HEK293 (cell line): ENCODE data around the gene SPARC.

Source experiments
- CTCF ChIA-PET: fragments of 350-600 bp; formaldehyde crosslinking; extraction: SDS; loops from one replicate; lab custom pipeline; 2021; ENCODE audit warnings: antibody characterized with exemption; lab: Yijun Ruan, JAX
- POLR2A ChIA-PET: fragments of 300-600 bp; formaldehyde crosslinking; extraction: SDS; loops from one replicate; lab custom pipeline; 2020; ENCODE audit warnings: antibody characterized with exemption, inconsistent platforms; lab: Yijun Ruan, JAX
- H3K27ac ChIP-seq: fragments of 200-500 bp; sonication (Bioruptor generic); 2 replicates; pipeline ENCODE4 v1.5.1; 2014; ENCODE audit warnings: low read depth, low read length, control low read depth, inconsistent platforms; ENCODE audit errors: extremely low read depth
- H3K36me3 ChIP-seq, 2 experiments: fragments of 200-500 bp in 1 of 2; sonication (Bioruptor generic) in 1 of 2; 1 replicate in 1 of 2; 2 replicates in 1 of 2; pipeline ENCODE4 v1.5.1; 2014 to 2017; ENCODE audit warnings: inconsistent platforms in 2 of 2, low read length in 2 of 2; ENCODE audit not compliant: control insufficient read depth in 2 of 2, insufficient read depth in 1 of 2
- H3K4me1 ChIP-seq: fragments of 200-500 bp; sonication (Bioruptor generic); 2 replicates; pipeline ENCODE4 v1.5.1; 2014; ENCODE audit warnings: mild to moderate bottlenecking, low read length, inconsistent platforms; ENCODE audit not compliant: control insufficient read depth, insufficient read depth
- H3K4me3 ChIP-seq: 2 replicates; pipeline ENCODE4 v1.5.1; 2011; ENCODE audit warnings: low read depth, mild to moderate bottlenecking, control low read depth, low read length, moderate library complexity
- H3K9me3 ChIP-seq: fragments of 200-500 bp; sonication (Bioruptor generic); 2 replicates; pipeline ENCODE4 v1.5.1; 2014; ENCODE audit warnings: low read depth, low read length, inconsistent platforms; ENCODE audit not compliant: control insufficient read depth, insufficient read depth
- EGR2 ChIP-seq: fragments of 450-650 bp; formaldehyde crosslinking; IDR thresholded peaks from 2 replicates; pipeline ENCODE4 v1.5.1; 2016; ENCODE audit warnings: low read depth, missing biosample characterization, missing genetic modification characterization
- GLIS1 ChIP-seq: fragments of 450-650 bp; formaldehyde crosslinking; IDR thresholded peaks from 2 replicates; pipeline ENCODE4 v1.5.1; 2016; ENCODE audit warnings: missing biosample characterization, missing genetic modification characterization
- PRDM1 ChIP-seq: fragments of 450-650 bp; formaldehyde crosslinking; IDR thresholded peaks from 2 replicates; pipeline ENCODE4; 2016; ENCODE audit warnings: missing biosample characterization, missing genetic modification characterization
- ZNF121 ChIP-seq: fragments of 450-650 bp; formaldehyde crosslinking; IDR thresholded peaks from 2 replicates; pipeline ENCODE4 v1.5.1; 2016; ENCODE audit warnings: missing biosample characterization, missing genetic modification characterization
- ZNF426 ChIP-seq: fragments of 450-650 bp; formaldehyde crosslinking; IDR thresholded peaks from 2 replicates; pipeline ENCODE4 v1.5.1; 2017; ENCODE audit warnings: missing biosample characterization, missing genetic modification characterization, mild to moderate bottlenecking, inconsistent platforms, moderate library complexity
- ZNF558 ChIP-seq: fragments of 450-650 bp; formaldehyde crosslinking; IDR thresholded peaks from 2 replicates; pipeline ENCODE4 v1.5.1; 2016; ENCODE audit warnings: missing biosample characterization, missing genetic modification characterization
- ZSCAN30 ChIP-seq: fragments of 450-650 bp; IDR thresholded peaks from 2 replicates; pipeline ENCODE4 v1.5.1; 2018; ENCODE audit warnings: missing biosample characterization, mild to moderate bottlenecking, missing genetic modification characterization, moderate library complexity
- TF ChIP-seq, protein P1 (sequence below): fragments of 450-650 bp; formaldehyde crosslinking; IDR thresholded peaks from 2 replicates; pipeline ENCODE4 v1.5.0; 2017; ENCODE audit warnings: missing biosample characterization, missing genetic modification characterization, borderline replicate concordance
- TF ChIP-seq, protein P2 (sequence below): fragments of 450-650 bp; formaldehyde crosslinking; IDR thresholded peaks from 2 replicates; pipeline ENCODE4 v1.5.1; 2016; ENCODE audit warnings: missing biosample characterization, missing genetic modification characterization
- TF ChIP-seq, protein P3 (sequence below): fragments of 450-650 bp; formaldehyde crosslinking; IDR thresholded peaks from 2 replicates; pipeline ENCODE4 v1.5.1; 2016; ENCODE audit warnings: missing biosample characterization, missing genetic modification characterization
- TF ChIP-seq, protein P4 (sequence below): fragments of 450-650 bp; formaldehyde crosslinking; IDR thresholded peaks from 2 replicates; pipeline ENCODE4 v1.5.1; 2016; ENCODE audit warnings: missing biosample characterization, missing genetic modification characterization, low read depth
- TF ChIP-seq, protein P5 (sequence below): fragments of 450-650 bp; formaldehyde crosslinking; IDR thresholded peaks from 2 replicates; pipeline ENCODE4 v1.5.1; 2016; ENCODE audit warnings: missing biosample characterization, missing genetic modification characterization
- TF ChIP-seq, protein P6 (sequence below): fragments of 450-650 bp; formaldehyde crosslinking; IDR thresholded peaks from 2 replicates; pipeline ENCODE4 v1.5.1; 2016; ENCODE audit warnings: missing biosample characterization, missing genetic modification characterization

Gene SPARC

DNA sequence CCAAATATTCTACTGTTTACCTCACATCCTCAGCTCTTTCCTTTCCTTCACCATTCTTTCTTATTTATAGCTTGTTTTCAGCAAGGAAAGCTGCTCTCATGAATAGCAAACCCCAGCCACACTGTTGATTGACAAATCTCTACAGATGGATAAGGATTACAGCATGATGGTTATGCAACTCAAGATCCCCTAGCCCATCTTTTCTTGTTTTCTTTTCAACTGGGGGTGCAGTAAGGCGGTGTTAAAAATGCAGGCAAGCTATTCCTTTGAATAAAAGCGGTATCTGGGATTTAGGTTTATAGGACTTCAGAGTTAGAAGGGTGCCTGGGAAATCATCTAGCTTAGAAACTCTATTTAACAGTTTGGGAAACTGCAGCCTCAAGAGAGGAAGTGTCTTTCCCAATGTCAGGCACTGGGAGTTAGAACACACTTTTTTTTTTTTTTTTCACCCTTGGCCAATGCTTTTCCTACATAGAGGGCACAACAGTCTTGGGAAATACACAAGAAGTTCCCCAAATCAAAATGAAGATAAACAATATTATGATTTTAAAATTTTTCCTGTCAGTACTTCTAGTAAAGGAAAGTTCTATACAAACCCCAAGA is 2.6 kb downstream of the SPARC start (continued):
- TF ChIP-seq, protein P1, sequence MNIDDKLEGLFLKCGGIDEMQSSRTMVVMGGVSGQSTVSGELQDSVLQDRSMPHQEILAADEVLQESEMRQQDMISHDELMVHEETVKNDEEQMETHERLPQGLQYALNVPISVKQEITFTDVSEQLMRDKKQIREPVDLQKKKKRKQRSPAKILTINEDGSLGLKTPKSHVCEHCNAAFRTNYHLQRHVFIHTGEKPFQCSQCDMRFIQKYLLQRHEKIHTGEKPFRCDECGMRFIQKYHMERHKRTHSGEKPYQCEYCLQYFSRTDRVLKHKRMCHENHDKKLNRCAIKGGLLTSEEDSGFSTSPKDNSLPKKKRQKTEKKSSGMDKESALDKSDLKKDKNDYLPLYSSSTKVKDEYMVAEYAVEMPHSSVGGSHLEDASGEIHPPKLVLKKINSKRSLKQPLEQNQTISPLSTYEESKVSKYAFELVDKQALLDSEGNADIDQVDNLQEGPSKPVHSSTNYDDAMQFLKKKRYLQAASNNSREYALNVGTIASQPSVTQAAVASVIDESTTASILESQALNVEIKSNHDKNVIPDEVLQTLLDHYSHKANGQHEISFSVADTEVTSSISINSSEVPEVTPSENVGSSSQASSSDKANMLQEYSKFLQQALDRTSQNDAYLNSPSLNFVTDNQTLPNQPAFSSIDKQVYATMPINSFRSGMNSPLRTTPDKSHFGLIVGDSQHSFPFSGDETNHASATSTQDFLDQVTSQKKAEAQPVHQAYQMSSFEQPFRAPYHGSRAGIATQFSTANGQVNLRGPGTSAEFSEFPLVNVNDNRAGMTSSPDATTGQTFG (tag by site-specific recombination) = no peak
- TF ChIP-seq, protein P2, sequence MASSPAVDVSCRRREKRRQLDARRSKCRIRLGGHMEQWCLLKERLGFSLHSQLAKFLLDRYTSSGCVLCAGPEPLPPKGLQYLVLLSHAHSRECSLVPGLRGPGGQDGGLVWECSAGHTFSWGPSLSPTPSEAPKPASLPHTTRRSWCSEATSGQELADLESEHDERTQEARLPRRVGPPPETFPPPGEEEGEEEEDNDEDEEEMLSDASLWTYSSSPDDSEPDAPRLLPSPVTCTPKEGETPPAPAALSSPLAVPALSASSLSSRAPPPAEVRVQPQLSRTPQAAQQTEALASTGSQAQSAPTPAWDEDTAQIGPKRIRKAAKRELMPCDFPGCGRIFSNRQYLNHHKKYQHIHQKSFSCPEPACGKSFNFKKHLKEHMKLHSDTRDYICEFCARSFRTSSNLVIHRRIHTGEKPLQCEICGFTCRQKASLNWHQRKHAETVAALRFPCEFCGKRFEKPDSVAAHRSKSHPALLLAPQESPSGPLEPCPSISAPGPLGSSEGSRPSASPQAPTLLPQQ (tag by site-specific recombination) = no peak
- TF ChIP-seq, protein P3, sequence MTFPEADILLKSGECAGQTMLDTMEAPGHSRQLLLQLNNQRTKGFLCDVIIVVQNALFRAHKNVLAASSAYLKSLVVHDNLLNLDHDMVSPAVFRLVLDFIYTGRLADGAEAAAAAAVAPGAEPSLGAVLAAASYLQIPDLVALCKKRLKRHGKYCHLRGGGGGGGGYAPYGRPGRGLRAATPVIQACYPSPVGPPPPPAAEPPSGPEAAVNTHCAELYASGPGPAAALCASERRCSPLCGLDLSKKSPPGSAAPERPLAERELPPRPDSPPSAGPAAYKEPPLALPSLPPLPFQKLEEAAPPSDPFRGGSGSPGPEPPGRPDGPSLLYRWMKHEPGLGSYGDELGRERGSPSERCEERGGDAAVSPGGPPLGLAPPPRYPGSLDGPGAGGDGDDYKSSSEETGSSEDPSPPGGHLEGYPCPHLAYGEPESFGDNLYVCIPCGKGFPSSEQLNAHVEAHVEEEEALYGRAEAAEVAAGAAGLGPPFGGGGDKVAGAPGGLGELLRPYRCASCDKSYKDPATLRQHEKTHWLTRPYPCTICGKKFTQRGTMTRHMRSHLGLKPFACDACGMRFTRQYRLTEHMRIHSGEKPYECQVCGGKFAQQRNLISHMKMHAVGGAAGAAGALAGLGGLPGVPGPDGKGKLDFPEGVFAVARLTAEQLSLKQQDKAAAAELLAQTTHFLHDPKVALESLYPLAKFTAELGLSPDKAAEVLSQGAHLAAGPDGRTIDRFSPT (tag by site-specific recombination) = no peak

DNA sequence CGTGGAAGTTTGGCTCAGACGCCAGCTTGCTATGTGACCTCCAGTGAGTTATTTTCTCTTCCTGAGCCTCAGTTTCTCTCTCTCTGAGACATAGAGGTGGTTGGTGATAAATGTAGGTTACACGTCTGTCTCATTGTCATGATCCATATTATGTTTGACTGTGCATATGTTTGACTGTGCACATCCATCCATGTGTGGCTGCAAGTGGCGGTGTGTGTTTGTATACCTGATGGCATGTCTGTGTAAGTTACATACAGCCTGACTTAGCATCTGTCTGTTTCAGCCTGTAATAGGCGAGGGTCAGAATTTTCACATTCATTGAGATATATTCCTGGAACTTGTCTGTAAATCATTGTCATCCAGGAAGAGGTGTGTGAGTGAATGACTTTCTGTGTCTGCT is 3.3 kb downstream of the SPARC start:
- no peak overlapping the region for H3K4me3 ChIP-seq

DNA sequence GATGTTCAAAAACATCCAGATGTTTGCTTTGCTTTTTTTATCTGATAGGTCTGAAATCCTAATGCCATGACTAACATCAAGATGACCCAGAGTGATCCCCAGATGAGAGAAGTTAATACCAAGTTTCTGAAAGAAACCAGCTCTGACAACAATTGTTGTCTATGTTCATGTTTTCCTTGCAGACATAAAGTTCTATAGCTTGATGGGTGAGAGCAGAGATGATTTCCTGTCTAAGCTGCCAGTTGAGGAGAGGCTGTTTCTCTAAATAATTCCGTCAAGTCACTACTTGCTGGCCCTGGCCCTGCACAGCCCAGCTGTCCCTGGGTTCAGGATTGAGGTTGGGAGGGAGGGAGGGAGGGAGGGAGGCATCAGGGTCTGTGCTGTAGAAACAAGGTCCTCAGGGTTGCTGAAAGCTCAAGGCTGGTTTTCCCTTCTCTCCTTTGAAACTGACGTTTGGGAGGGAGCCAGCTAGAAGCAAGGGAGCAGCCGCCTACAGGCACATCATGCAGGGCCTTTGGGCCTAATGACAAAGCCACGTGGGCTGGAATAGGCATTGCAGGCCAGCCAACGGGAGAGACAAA is 3.9 kb downstream of the SPARC start:
- Histone ChIP-seq H3K4me1 (peaks cover 6% of the 10 kb centered on the region; the same call in 1 of the 2 replicates), H3K4me3 (no peak overlapping the region), H3K36me3 (peaks cover 0 to 11% of the 10 kb centered on the region in 2 experiments; a peak in 1 of 3 replicates), H3K27ac (no peak overlapping the region), H3K9me3 (no peaks in the 10 kb centered on the region)
- ChIA-PET POLR2A (interaction anchor here (0.5 to 1.2 kb wide), 3 partner anchors 10 to 35 kb away, joined by 3 to 4 read pairs (median 4); no protein-coding TSS in a partner anchor), CTCF (interaction anchor here (0.7 to 2.2 kb wide), 6 partner anchors 9 to 206 kb away, joined by 3 to 11 read pairs (median 4); no protein-coding TSS in a partner anchor)
- peak; percentile 55; the same call in 1 of the 2 replicates for TF ChIP-seq EGR2
- TF ChIP-seq, protein P4, sequence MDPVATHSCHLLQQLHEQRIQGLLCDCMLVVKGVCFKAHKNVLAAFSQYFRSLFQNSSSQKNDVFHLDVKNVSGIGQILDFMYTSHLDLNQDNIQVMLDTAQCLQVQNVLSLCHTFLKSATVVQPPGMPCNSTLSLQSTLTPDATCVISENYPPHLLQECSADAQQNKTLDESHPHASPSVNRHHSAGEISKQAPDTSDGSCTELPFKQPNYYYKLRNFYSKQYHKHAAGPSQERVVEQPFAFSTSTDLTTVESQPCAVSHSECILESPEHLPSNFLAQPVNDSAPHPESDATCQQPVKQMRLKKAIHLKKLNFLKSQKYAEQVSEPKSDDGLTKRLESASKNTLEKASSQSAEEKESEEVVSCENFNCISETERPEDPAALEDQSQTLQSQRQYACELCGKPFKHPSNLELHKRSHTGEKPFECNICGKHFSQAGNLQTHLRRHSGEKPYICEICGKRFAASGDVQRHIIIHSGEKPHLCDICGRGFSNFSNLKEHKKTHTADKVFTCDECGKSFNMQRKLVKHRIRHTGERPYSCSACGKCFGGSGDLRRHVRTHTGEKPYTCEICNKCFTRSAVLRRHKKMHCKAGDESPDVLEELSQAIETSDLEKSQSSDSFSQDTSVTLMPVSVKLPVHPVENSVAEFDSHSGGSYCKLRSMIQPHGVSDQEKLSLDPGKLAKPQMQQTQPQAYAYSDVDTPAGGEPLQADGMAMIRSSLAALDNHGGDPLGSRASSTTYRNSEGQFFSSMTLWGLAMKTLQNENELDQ (tag by site-specific recombination) = no peak
- TF ChIP-seq, protein P5, sequence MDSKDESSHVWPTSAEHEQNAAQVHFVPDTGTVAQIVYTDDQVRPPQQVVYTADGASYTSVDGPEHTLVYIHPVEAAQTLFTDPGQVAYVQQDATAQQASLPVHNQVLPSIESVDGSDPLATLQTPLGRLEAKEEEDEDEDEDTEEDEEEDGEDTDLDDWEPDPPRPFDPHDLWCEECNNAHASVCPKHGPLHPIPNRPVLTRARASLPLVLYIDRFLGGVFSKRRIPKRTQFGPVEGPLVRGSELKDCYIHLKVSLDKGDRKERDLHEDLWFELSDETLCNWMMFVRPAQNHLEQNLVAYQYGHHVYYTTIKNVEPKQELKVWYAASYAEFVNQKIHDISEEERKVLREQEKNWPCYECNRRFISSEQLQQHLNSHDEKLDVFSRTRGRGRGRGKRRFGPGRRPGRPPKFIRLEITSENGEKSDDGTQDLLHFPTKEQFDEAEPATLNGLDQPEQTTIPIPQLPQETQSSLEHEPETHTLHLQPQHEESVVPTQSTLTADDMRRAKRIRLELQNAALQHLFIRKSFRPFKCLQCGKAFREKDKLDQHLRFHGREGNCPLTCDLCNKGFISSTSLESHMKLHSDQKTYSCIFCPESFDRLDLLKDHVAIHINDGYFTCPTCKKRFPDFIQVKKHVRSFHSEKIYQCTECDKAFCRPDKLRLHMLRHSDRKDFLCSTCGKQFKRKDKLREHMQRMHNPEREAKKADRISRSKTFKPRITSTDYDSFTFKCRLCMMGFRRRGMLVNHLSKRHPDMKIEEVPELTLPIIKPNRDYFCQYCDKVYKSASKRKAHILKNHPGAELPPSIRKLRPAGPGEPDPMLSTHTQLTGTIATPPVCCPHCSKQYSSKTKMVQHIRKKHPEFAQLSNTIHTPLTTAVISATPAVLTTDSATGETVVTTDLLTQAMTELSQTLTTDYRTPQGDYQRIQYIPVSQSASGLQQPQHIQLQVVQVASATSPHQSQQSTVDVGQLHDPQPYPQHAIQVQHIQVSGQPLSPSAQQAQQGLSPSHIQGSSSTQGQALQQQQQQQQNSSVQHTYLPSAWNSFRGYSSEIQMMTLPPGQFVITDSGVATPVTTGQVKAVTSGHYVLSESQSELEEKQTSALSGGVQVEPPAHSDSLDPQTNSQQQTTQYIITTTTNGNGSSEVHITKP (tag by site-specific recombination) = no peak
- TF ChIP-seq, protein P1 (tag by site-specific recombination) = no peak
- TF ChIP-seq PRDM1 (tag by site-specific recombination) = no peak
- no peak for TF ChIP-seq GLIS1 (tag by site-specific recombination)
- no peak for TF ChIP-seq ZNF121 (tag by site-specific recombination)

More for the DNA sequence above, 3.3 kb downstream of the SPARC start:
- ChIA-PET CTCF (interaction anchor here (1.2 to 2.2 kb wide), 5 partner anchors 9 to 57 kb away, joined by 3 to 11 read pairs (median 5); no protein-coding TSS in a partner anchor), POLR2A (interaction anchor here (1.4 to 1.9 kb wide), 2 partner anchors 16 to 31 kb away, joined by 3 to 12 read pairs; no protein-coding TSS in a partner anchor)
- H3K36me3 ChIP-seq = peaks cover 0 to 11% of the 10 kb centered on the region in 2 experiments; a peak in 1 of 3 replicates
- no peak overlapping the region for H3K27ac ChIP-seq
- no peaks in the 10 kb centered on the region for H3K9me3 ChIP-seq
- H3K4me1 ChIP-seq = peaks cover 6% of the 10 kb centered on the region; the same call in 1 of the 2 replicates
- TF ChIP-seq ZNF426 (tag by site-specific recombination) (no peak), ZSCAN30 (tag by site-specific recombination) (no peak), ZNF558 (no peak)
- TF ChIP-seq, protein P6, sequence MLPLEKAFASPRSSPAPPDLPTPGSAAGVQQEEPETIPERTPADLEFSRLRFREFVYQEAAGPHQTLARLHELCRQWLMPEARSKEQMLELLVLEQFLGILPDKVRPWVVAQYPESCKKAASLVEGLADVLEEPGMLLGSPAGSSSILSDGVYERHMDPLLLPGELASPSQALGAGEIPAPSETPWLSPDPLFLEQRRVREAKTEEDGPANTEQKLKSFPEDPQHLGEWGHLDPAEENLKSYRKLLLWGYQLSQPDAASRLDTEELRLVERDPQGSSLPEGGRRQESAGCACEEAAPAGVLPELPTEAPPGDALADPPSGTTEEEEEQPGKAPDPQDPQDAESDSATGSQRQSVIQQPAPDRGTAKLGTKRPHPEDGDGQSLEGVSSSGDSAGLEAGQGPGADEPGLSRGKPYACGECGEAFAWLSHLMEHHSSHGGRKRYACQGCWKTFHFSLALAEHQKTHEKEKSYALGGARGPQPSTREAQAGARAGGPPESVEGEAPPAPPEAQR (tag by site-specific recombination) = no peak
